MCF 10A (cell line): ENCODE results near the gene AP5S1. TPM values are rescaled to one million over a fixed set of nuclear protein-coding genes. Genes with fewer than 3 reads are reported as not detected.
"Not testable (repeated sequence)": the region's sequence is repeated elsewhere in the genome, so short reads cannot be mapped to it uniquely, and the experiment has no call there.

Experiments used
- BruUV-seq: library from RNA; stranded (reverse); fragments of 400-500 nt; replicated peaks from 2 replicates; lab custom pipeline; 2021; lab: Mats Ljungman, UMichigan
- CTCF ChIA-PET: fragments of 300-600 bp; sonication (Branson Sonifier 250); formaldehyde crosslinking; extraction: SDS; loops from one replicate; lab custom pipeline; 2021; ENCODE audit warnings: antibody characterized with exemption, inconsistent platforms; lab: Yijun Ruan, JAX
- POLR2A ChIA-PET: fragments of 300-600, 350-650 bp; sonication (Branson Sonifier 250); formaldehyde crosslinking; extraction: SDS; loops from one replicate; lab custom pipeline; 2020; ENCODE audit warnings: antibody characterized with exemption, inconsistent platforms; lab: Yijun Ruan, JAX
- DNase-seq: peaks from one replicate; pipeline ENCODE4 v3.0.0-alpha.2; 2018; ENCODE audit not compliant: unreplicated experiment
- H3K27ac Mint-ChIP-seq: one replicate; pipeline ENCODE4 v1.8.0; 2022; ENCODE audit warnings: mild to moderate bottlenecking, low read depth, mixed read lengths; ENCODE audit not compliant: unreplicated experiment
- H3K27me3 Mint-ChIP-seq: one replicate; pipeline ENCODE4 v1.8.0; 2022; ENCODE audit warnings: mixed read lengths; ENCODE audit not compliant: insufficient read depth, unreplicated experiment
- H3K36me3 Mint-ChIP-seq: one replicate; pipeline ENCODE4 v1.8.0; 2022; ENCODE audit warnings: mild to moderate bottlenecking, moderate library complexity, mixed read lengths; ENCODE audit not compliant: insufficient read depth, unreplicated experiment
- H3K4me1 Mint-ChIP-seq: one replicate; pipeline ENCODE4 v1.8.0; 2022; ENCODE audit warnings: mixed read lengths; ENCODE audit not compliant: insufficient read depth, unreplicated experiment
- H3K4me3 Mint-ChIP-seq: one replicate; pipeline ENCODE4 v1.8.0; 2022; ENCODE audit warnings: mild to moderate bottlenecking, moderate library complexity, mixed read lengths; ENCODE audit not compliant: unreplicated experiment
- H3K9me3 Mint-ChIP-seq: one replicate; pipeline ENCODE4 v1.8.0; 2022; ENCODE audit warnings: mixed read lengths; ENCODE audit not compliant: unreplicated experiment
- CTCF ChIP-seq: fragments of 200-600 bp; IDR thresholded peaks from one replicate; pipeline ENCODE4 v1.8.0; 2022; ENCODE audit warnings: antibody characterized with exemption, mild to moderate bottlenecking; ENCODE audit not compliant: unreplicated experiment
- intact Hi-C: fragments of 100-400 bp; cut with micrococcal nuclease; formaldehyde crosslinking; loops from 2 replicates; pipeline ENCODE4 v1.14.1; 2022
- total RNA-seq: library from RNA; stranded (reverse); gene quantifications from 2 replicates; pipeline ENCODE4 v1.2.3, GENCODE V29; 2022

Gene AP5S1
- total RNA-seq, 1 experiment from 2014 or later = 19.2 TPM

GRCh38 chr20:3823881-3824280 lies 3.5 kb downstream of the AP5S1 start:
- peaks cover 37% of the 10 kb centered on the region for H3K36me3 Mint-ChIP-seq
- H3K27ac Mint-ChIP-seq = no peak overlapping the region
- intact Hi-C loops = no loop called here
- no peak for DNase-seq
- ChIA-PET CTCF (interaction anchor here (0.6 to 0.9 kb wide), 3 partner anchors 38 to 94 kb away, joined by 3 to 6 read pairs (median 3); partner anchors contain the start of gene CENPB), POLR2A (interaction anchor here (0.9 kb wide), 1 partner anchor 21 kb away, joined by 4 read pairs; no protein-coding TSS in a partner anchor)
- no peak for TF ChIP-seq CTCF
- no TSS peak for BruUV-seq
- no peak overlapping the region for H3K4me3 Mint-ChIP-seq
- H3K4me1 Mint-ChIP-seq = peaks cover 10% of the 10 kb centered on the region
- no peaks in the 10 kb centered on the region for H3K27me3 Mint-ChIP-seq
- H3K9me3 Mint-ChIP-seq = no peaks in the 10 kb centered on the region

- no TSS peak for BruUV-seq
- H3K27me3 Mint-ChIP-seq = no peaks in the 10 kb centered on the region
- ChIA-PET CTCF (interaction anchor here (0.6 to 1.4 kb wide), 5 partner anchors 13 to 148 kb away, joined by 3 to 7 read pairs (median 4); no protein-coding TSS in a partner anchor), POLR2A (interaction anchor here (0.6 to 2.0 kb wide), 3 partner anchors 19 to 52 kb away, joined by 3 to 11 read pairs (median 4); partner anchors contain the start of gene CENPB)
- peaks cover 43% of the 10 kb centered on the region for H3K36me3 Mint-ChIP-seq
- no peaks in the 10 kb centered on the region for H3K9me3 Mint-ChIP-seq
- H3K27ac Mint-ChIP-seq = no peak overlapping the region
- H3K4me1 Mint-ChIP-seq = peaks cover 7% of the 10 kb centered on the region
- no peak for DNase-seq
- intact Hi-C loops = no loop called here
- no peak for TF ChIP-seq CTCF
- H3K4me3 Mint-ChIP-seq = no peak overlapping the region
Measured at GRCh38 chr20:3825526-3825925, 5.2 kb downstream of the AP5S1 start.

DNA sequence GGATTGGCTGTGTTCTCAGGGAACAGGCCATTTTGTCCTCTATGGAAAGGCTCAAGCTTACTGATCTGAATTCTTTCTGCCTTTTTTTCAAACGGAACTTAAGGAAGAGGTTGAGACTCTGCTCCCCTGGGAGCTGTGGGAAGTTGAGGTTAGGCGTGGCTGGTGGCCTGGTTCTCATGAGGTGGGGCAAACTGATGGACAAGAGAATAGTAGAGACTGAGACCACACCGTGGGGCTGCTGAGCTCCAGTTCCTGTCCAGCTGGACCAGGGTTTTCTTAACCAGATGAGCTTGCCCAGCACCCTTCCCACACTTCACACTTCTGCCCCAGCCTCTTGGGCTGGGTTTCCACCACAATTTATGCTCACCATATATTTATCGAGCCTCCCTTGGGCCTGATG lies 6.1 kb downstream of the AP5S1 start:
- no peak for DNase-seq
- Mint-ChIP-seq H3K27me3 (no peaks in the 10 kb centered on the region), H3K36me3 (peaks cover 43% of the 10 kb centered on the region), H3K4me1 (peaks cover 6% of the 10 kb centered on the region), H3K4me3 (no peak overlapping the region), H3K9me3 (no peaks in the 10 kb centered on the region), H3K27ac (no peak overlapping the region)
- no peak for TF ChIP-seq CTCF
- intact Hi-C loops = no loop called here
- no TSS peak for BruUV-seq
- ChIA-PET CTCF (interaction anchor here (0.5 to 1.4 kb wide), 5 partner anchors 8 to 38 kb away, joined by 3 to 4 read pairs (median 4); no protein-coding TSS in a partner anchor), POLR2A (interaction anchor here (2.0 kb wide), 1 partner anchor 19 kb away, joined by 11 read pairs; no protein-coding TSS in a partner anchor)

- no peak for TF ChIP-seq CTCF
- BruUV-seq = no TSS peak
- POLR2A ChIA-PET = interaction anchor here (0.6 to 1.9 kb wide), 2 partner anchors 15 to 17 kb away, joined by 4 to 6 read pairs; no protein-coding TSS in a partner anchor
- Mint-ChIP-seq H3K4me1 (no peaks in the 10 kb centered on the region), H3K36me3 (peaks cover 38% of the 10 kb centered on the region), H3K27me3 (no peaks in the 10 kb centered on the region), H3K4me3 (no peak overlapping the region), H3K9me3 (no peaks in the 10 kb centered on the region), H3K27ac (no peak overlapping the region)
- DNase-seq = no peak
- CTCF ChIA-PET = interaction anchor here (0.6 kb wide), 3 partner anchors 22 to 333 kb away, joined by 4 to 5 read pairs (median 4); no protein-coding TSS in a partner anchor
- intact Hi-C loops = no loop called here
Measured at GRCh38 chr20:3828798-3829197, 8.5 kb downstream of the AP5S1 start.

- H3K4me1 Mint-ChIP-seq, intact Hi-C loops, BruUV-seq, H3K27me3 Mint-ChIP-seq, H3K27ac Mint-ChIP-seq, H3K4me3 Mint-ChIP-seq, DNase-seq, H3K9me3 Mint-ChIP-seq: not testable (repeated sequence)
- POLR2A ChIA-PET = interaction anchor here (0.6 to 2.2 kb wide), 4 partner anchors 9 to 1514 kb away, joined by 3 to 10 read pairs (median 4); partner anchors contain the start of gene AP5S1
- peaks cover 34% of the 10 kb centered on the region for H3K36me3 Mint-ChIP-seq
- CTCF ChIA-PET = interaction anchor here (0.6 to 1.0 kb wide), 3 partner anchors 25 to 118 kb away, joined by 3 to 4 read pairs (median 3); no protein-coding TSS in a partner anchor
Measured at GRCh38 chr20:3829891-3830290, 9.5 kb downstream of the AP5S1 start.
